HG03342 (cell line): ENCODE data around the gene LRFN4.

ENCODE experiments used
- ATAC-seq: cut with Tn5 transposase; IDR thresholded peaks from one replicate; pipeline ENCODE4 v1.9.1; 2021; ENCODE audit warnings: mild to moderate bottlenecking, moderate library complexity; ENCODE audit not compliant: unreplicated experiment

Gene LRFN4

DNA sequence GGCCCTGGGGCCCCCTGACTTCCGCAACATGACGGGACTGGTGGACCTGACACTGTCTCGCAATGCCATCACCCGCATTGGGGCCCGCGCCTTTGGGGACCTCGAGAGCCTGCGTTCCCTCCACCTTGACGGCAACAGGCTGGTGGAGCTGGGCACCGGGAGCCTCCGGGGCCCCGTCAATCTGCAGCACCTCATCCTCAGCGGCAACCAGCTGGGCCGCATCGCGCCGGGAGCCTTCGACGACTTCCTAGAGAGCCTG, 992 bp downstream of the LRFN4 start:
- ATAC-seq, result no peak

DNA sequence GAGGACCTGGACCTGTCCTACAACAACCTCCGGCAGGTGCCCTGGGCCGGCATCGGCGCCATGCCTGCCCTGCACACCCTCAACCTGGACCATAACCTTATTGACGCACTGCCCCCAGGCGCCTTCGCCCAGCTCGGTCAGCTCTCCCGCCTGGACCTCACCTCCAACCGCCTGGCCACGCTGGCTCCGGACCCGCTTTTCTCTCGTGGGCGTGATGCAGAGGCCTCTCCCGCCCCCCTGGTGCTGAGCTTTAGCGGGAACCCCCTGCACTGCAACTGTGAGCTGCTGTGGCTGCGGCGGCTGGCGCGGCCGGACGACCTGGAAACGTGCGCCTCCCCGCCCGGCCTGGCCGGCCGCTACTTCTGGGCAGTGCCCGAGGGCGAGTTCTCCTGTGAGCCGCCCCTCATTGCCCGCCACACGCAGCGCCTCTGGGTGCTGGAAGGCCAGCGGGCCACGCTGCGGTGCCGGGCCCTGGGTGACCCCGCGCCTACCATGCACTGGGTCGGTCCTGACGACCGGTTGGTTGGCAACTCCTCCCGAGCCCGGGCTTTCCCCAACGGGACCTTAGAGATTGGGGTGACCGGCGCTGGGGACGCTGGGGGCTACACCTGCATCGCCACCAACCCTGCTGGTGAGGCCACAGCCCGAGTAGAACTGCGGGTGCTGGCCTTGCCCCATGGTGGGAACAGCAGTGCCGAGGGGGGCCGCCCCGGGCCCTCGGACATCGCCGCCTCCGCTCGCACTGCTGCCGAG, 1.5 kb downstream of the LRFN4 start:
- ATAC-seq, result no peak

DNA sequence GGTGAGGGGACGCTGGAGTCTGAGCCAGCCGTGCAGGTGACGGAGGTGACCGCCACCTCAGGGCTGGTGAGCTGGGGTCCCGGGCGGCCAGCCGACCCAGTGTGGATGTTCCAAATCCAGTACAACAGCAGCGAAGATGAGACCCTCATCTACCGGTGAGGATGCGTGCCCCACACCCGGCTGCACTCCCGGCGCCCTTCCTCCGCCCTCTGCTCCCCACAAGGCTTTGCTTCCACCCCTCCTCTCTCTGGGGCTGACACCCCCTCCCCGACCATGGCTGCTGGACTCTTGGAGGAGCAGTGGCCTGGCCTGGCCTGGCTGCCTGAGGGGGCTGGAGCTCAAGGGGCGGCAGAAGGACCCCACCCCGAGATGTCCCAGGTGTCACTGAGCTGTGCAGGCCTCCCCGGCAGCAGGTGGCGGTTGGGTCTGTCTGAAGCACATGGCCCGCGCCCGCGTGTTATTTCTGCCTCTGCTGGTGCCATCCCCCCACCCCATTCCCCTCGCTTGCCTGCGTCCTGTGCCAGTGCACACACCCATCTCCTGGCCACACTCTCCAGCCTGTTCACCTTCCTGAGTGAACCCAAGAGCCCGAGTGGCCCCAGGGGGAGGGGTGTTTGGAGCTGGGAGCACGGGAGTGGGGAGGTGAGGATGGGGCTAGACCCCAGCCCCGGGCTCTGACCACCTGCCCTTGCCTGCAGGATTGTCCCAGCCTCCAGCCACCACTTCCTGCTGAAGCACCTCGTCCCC, 2.2 kb downstream of the LRFN4 start:
- no peak for ATAC-seq

DNA sequence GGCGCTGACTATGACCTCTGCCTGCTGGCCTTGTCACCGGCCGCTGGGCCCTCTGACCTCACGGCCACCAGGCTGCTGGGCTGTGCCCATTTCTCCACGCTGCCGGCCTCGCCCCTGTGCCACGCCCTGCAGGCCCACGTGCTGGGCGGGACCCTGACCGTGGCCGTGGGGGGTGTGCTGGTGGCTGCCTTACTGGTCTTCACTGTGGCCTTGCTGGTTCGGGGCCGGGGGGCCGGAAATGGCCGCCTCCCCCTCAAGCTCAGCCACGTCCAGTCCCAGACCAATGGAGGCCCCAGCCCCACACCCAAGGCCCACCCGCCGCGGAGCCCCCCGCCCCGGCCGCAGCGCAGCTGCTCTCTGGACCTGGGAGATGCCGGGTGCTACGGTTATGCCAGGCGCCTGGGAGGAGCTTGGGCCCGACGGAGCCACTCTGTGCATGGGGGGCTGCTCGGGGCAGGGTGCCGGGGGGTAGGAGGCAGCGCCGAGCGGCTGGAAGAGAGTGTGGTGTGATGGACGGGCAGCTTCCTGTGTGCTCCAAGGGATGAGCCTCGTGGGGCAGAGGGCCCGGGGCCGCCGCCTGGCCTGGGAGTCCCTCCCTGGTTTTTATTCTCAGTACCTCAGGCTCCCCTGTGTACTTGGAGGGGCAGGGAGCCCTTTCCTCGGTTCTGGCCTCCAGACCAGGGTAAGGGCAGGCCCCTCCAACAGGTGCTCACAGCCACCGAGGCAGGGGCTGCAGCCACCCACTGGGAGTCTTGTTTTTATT, 3.0 kb downstream of the LRFN4 start:
- ATAC-seq, result no peak

DNA sequence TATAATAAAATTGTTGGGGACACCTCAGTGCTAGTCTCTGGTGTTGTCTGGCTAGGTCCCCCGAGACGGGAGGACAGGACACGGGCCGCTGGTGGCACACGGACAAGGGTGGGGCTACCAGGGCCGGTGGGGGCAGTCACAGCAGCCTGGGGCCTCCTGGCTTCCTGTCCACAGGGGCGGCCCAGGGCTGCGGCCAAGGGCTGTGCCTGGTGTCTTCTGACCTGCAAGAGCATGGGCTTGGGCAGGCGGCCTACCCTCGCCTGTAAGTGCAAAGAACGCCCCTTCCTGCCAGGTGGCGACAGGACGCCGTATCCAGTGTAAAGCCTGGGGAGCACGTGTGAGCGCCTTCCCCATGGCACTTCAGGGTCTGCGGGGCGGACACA, 3.6 kb downstream of the LRFN4 start:
- no peak for ATAC-seq

DNA sequence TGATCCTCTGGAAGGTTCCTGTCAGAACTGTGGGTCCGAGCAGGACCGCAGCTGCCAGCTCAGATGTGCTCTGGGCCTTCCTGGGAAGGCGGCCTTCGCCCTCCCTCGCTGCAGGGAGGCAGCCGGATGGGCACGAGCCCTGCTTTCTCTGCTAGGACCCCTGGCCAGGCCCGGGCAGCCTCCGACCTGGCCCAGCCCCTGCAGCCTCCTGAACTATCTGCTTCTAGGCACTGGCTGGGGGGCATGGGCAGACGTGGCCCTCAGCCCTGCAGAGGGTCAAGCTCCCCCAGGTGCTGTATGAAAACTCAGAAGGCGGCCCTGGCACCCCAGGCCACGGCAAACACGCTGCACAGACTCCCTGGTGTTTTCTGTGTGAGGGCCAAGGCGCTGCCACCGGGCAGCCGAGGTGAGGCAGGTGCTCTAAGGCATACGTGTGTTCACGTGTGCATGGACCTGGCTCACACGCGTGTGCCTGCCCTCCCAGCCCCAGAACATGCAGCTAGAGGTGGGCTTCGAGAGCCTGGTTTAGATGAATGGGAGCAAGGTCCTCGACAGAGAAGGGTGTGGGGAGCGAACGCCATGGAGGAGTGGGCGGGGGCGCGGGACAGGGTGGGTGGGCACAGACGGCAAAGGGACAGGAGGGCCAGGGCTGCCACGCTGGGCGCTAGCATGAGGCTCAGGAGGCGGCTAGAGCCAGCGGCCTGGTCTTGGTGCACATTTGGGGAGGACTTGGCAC, 4.3 kb downstream of the LRFN4 start:
- ATAC-seq, result no peak

DNA sequence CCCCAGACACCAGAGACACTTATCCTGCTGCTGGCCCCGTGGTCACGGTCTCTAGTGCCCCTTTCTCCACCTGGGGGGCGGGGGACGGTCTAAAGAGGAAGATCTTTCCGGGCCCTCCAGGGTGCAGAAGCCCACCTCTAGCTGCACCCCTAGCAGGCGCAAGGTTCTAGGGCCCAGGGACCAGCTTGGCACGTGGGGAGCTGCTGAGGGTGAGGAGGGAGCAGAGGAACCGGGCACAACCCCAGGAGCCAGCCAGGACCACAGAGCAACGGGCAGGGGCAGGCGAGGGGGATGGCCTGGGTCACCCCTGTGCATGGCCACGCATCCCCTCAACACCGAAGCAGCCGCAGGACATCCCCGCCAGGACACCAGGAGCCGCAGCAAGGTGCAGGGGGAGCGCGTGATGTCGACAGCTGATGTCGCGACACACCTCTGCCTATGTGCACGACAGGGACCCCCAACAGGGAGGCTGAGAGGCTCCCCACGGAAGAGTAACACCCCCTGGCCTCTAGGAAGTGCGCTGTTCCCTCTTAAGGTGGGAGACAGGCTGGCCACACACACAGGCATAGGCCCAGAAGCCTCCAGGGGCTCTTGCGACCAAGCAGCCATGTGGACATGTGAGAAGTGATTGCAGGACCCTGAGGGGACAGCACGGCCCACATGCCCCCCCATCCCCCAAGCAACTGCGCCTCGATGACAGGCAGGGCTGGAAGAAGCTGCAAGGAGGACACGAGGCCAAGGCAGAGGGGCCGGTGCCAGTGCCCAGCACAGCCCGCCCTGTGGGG, 5.1 kb downstream of the LRFN4 start:
- no peak for ATAC-seq

DNA sequence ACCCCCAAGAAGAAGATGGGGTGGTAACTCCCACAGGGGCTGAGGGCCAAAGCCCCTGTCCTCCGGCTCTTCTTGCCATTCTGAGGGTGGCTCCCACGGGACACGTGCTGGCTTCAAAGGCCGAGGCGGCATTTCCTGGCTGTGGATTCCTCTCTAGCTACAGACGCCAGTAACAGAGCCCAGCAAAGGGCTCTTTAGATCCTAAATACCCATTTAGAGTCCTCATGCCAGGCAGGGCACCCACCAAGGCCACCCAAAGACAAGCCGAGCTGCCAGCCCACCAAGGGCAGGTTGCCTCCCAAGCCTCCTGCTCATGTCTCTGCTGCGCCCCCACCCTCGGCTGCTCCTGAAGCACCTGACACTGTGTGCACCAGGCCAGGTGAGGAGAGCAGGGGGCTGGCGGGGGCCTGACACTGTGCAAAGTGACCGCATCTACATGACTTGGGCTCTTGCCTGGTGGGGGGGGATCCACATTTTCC, 5.7 kb downstream of the LRFN4 start:
- ATAC-seq, result no peak

DNA sequence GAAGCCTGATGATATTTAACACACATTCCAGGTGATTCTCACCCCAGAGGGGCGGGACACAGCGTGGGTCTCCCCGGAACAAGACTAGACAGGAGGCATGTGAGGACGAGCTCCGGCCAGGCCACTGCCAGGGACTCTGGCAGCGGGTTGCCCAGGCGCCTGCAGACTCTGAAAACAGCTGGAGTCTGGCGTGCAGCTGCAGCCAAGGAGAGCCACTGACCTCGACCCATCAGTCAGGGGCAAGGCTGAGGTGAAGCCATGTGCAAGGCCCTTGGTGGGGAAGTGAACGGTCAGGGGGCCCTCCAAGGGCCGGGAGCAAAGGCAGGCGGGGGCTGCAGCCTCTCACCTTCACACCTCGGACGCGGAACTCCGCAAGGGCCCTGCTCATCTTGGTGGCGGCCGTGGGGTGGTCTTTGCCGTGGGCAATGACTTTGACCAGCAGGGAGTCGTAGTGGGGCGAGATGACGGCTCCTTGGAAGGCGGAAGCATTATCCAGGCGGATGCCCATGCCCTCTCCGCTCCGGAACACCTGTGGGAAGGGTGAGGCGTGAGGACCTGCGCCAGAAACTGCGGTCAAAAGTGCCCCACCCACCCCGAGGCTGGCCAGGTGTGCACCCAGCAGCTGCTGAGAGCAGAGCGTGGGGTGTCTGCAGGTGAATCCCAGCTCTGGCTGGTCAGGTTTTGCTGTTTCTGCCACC, 6.7 kb downstream of the LRFN4 start:
- no peak for ATAC-seq

DNA sequence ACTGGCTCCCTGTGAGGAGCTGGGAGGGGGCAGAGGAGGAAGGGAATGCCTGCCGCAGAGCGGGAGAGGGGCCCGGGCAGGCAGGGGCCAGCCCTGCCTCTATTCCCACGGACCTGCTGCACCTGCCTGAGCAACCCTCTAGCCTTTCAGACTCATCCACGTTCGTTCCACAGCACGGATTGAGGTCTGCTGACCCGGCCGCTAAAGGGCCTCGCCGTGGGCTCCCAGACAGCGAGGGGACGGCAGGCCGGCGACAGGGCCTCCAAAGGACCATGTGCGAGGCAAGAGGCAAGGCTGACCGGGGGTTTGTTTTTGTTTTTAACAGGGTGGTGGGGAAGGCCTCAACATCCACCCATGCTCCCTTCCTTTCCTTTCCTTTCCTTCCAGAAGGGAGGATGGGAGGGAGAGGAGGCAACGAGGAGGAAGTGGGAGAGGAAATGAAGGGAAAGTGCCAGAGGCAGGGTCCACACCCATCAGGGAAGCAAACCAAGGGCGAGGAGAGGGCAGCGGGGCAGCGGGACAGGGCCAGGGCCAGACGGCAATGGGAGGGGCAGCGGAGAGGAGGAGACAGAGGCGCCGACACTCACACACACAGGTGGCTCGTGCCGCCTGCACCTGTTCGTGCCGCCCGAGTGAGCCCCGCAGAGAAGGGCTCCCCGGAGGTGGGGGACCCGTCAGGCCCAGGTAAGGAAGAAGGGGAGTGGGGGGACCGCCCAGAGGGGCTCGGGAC, 7.5 kb downstream of the LRFN4 start:
- ATAC-seq, result no peak

DNA sequence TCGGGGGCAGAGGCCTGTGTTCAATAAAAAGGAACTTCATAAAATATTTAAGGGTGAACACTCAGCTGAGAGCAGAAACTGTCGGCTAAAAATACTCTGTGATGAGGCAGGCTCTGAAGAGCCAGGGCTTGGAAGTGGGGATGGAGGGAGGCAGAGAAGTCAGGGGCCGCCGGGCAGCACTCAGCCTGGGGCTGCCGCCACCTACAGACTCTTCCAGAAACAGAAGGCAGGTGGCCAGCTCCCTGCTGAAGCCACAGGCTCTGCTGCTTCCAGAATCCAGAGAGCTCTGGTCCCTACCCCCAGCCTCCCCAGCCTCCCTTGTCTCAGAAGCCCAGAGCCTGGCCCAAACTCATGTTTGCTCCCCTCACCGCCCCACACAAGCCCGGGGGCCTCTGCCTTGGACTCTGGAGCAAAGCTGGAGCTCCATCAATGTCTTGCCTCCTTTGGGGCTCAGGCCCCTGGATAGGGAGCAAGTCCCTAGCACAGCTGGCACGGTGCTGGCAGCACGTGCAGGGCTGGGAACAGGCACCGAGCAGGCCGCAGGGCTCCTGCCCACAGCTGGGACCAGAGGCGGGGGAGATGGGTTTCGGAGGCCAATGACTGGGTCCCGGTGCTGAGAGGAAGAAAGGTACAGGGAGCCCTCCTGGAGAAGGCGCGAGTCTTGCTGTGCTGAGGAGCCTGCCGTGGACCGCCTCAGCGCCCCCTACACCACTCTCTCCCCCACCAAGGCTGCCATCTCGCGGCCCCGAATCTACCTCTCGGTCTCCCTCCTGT, 8.2 kb downstream of the LRFN4 start:
- no peak for ATAC-seq

DNA sequence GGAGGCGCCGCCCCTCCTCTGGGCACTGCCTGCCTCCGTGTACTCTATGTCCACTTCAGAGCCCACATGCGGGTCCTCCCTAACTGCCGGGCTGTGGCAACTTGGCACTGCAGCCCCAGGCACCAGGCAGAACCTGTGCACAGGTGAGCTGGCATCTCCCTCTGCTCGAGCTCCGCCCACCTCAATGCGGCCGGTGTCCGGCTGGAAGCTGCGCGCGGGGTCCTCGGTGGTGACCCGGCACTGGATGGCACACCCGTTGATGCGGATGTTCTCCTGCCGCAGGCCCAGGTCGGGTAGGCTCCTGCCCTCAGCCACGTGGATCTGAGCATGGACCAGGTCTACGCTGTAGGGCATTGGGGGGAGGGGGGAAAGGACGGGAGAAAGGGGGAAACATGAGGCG, 9.1 kb downstream of the LRFN4 start:
- no peak for ATAC-seq

DNA sequence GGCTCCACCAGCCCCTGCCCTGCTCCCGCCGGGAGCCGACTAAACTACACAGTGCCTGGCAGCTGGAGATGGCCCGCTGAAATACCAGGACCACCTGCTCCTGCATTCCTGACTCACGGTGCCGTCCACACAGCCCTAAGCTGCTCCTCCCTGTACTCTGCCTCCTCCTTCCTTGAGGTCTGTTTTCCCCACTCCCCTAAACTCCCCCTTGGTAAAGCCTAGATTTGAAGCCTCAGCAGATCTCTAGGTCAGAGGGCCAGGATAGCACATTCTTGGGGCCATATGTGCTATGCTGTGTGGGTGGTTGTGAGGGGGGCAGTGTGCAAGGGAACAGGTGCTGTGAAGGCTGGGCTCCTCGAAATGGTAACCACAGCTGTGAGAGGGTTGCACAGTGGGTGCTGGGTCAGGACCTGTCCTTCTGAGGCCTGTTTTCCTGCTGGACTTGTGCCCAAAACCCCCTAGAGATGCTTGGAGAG, 9.7 kb downstream of the LRFN4 start:
- no peak for ATAC-seq

DNA sequence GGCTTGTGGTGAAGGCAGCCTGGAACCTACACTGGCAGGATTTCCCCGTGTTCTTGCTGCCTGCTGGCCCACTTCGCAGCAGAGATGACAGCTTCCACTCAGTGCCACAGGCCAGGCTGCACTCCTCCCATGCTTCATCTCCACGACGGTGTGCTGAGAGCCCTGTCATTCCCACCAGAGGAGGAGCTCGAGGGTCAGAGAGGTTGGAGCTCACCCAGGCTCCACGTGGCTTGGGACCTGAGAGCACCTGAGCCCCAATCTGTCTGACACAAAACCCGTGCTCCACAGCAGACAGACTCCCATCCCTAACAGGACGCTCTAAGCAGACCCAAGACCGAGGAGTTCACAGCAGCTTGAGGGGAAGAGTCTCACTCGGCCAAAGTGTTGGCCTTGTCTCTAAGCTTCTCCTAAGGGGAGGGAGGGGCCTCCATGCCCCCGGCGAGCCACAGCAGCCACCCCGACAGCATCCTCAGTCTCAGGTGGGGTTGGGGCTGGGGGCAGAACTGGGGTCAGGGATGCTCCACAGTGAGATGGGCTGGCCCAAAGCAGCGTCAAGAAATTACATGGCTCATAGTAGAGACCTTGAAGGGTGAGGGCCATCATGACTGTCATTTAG, 10.7 kb downstream of the LRFN4 start:
- no peak for ATAC-seq

DNA sequence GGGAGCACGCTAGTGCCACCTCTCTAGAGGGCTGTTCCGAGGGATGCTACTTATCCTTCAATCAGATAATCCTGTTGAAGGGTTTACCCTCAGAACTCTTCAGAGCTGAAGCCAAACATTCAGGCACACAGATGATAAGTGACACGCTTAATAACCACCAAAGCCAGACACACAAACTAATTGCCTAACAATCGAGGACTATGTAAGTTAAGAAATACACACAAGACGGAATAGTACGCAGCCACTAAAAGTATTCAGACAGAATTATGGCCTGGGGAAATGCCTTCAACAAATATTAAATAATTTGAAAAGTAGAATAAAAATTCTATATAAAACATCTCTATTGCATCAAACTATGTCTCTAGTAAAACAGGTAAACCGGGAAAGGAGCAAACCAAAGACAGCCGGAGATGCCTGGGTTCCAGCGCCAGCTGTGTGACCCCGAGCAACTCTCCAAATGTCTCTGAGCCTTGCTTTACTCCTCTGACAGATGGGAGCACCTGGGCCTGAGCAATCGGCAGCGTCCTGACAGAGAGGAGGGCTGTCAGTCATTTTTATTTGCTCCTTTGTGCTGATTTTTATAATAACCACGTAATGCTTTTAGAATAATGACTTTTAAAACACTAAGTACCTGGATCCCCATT, 11.3 kb downstream of the LRFN4 start:
- ATAC-seq, result no peak

DNA sequence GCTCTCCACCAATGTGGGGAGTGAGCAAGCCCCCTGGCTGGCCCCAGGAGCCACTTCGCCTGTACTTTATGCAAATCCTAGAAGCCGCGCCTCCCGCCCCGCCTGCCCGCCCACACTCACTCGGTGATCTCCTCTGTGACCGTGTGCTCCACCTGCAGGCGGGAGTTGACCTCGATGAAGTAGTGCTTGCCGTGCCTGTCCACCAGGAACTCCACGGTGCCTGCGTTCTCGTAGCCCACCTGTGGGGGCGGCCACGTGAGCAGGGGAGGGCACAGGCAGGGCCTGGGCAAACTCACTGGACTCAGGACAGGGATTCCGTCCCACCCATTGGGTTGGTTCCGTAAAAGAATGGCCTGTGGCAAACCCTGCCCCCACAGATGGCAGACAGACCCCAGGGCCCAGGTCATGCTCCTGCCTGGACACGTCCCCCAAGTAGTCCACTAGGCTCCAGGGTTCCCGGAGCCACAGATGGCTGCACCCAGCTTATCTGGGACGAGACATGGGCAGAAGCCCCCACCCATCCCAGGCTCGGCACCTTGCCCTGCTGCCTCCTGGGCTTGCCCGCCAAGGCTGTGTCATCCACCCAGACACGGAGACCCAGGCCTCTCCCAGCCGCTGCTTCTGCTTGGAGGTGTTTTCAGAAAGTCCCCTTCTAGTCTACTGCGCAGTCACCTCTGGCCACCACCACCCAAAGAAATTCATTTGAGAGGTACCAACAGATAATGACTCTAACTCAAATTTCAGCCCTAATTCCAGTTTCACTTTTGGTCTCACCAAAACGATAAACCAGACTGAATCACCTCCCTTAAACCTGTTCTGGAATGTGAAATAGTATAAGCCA, 12.1 kb downstream of the LRFN4 start:
- peak; percentile 81 for ATAC-seq

DNA sequence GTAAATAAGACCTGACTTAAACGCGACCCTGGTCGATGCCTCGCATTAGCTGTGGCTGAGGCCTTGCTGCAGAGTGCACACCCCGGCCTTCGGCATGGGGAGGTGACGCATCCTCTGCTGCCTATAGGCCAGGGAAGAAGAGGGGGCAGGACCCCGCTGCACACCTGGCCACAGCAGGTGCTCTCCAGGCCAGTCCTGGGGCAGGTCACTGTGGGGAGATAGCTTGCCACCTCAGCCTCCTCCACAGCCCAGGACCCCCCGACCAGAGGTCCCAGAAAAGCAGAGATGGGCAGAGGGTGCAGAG, 12.7 kb downstream of the LRFN4 start:
- ATAC-seq, result no peak
